HepG2 (cell line): ENCODE results near the gene PTGIS. TPM values are rescaled to one million over a fixed set of nuclear protein-coding genes. Genes with fewer than 3 reads are reported as not detected.

ENCODE experiments used
- FOXK1 ChIP-seq: sonication (generic); formaldehyde crosslinking; IDR thresholded peaks from 2 replicates; pipeline ENCODE4 v1.4.0; 2020; ENCODE audit warnings: low read depth, missing genetic modification reagents, borderline replicate concordance
- GABPA ChIP-seq, 2 experiments: IDR thresholded peaks; 2 replicates each; pipeline ENCODE4 v1.6.1; 2011 to 2016; ENCODE audit warnings: low read depth in 2 of 2, low read length in 1 of 2, missing biosample characterization in 1 of 2, missing genetic modification characterization in 1 of 2
- HMG20A ChIP-seq: IDR thresholded peaks from 2 replicates; pipeline ENCODE4 v1.6.1; 2016; ENCODE audit warnings: borderline replicate concordance
- HNRNPK ChIP-seq: fragments of 200-400 bp; formaldehyde crosslinking; IDR thresholded peaks from 2 replicates; pipeline ENCODE4 v1.6.1; 2018; ENCODE audit warnings: low read length, low read depth, moderate library complexity, mild to moderate bottlenecking; ENCODE audit not compliant: poor library complexity, severe bottlenecking
- NFIC ChIP-seq: IDR thresholded peaks from 2 replicates; pipeline ENCODE4 v1.6.1; 2012; ENCODE audit warnings: mild to moderate bottlenecking, low read length, inconsistent platforms
- PHF8 ChIP-seq: sonication (generic); formaldehyde crosslinking; IDR thresholded peaks from 2 replicates; pipeline ENCODE4 v1.5.0; 2020; ENCODE audit warnings: missing genetic modification reagents
- TFE3 ChIP-seq: IDR thresholded peaks from 2 replicates; pipeline ENCODE4 v1.6.1; 2016
- THAP7 ChIP-seq: sonication (generic); formaldehyde crosslinking; IDR thresholded peaks from 2 replicates; pipeline ENCODE4 v1.8.1; 2023; ENCODE audit warnings: mild to moderate bottlenecking, missing genetic modification reagents
- ZFP36L2 ChIP-seq: sonication (generic); formaldehyde crosslinking; IDR thresholded peaks from 2 replicates; pipeline ENCODE4 v1.4.0; 2020; ENCODE audit warnings: missing genetic modification reagents
- ZMAT5 ChIP-seq: sonication (generic); formaldehyde crosslinking; IDR thresholded peaks from 2 replicates; pipeline ENCODE4 v1.5.0; 2020; ENCODE audit warnings: mild to moderate bottlenecking, low read depth, missing genetic modification reagents, borderline replicate concordance
- ZNF280D ChIP-seq: sonication (generic); formaldehyde crosslinking; IDR thresholded peaks from 2 replicates; pipeline ENCODE4 v1.5.1; 2020; ENCODE audit warnings: mild to moderate bottlenecking, missing genetic modification reagents
- ZNF414 ChIP-seq: sonication (generic); formaldehyde crosslinking; IDR thresholded peaks from 2 replicates; pipeline ENCODE4 v1.5.0; 2020; ENCODE audit warnings: missing genetic modification reagents
- ZNF510 ChIP-seq: sonication (generic); formaldehyde crosslinking; IDR thresholded peaks from 2 replicates; pipeline ENCODE4 v1.4.0; 2020; ENCODE audit warnings: low read depth, mild to moderate bottlenecking, missing genetic modification reagents
- ZNF564 ChIP-seq: sonication (generic); formaldehyde crosslinking; IDR thresholded peaks from 2 replicates; pipeline ENCODE4 v1.8.1; 2023; ENCODE audit warnings: mild to moderate bottlenecking, missing genetic modification reagents
- ZNF572 ChIP-seq: sonication (generic); formaldehyde crosslinking; IDR thresholded peaks from 2 replicates; pipeline ENCODE4 v1.5.1; 2020; ENCODE audit warnings: mild to moderate bottlenecking, missing genetic modification reagents
- ZNF629 ChIP-seq: sonication (generic); formaldehyde crosslinking; conservative IDR thresholded peaks from 2 replicates; pipeline ENCODE4 v1.5.0; 2020; ENCODE audit warnings: missing genetic modification reagents
- ZNF678 ChIP-seq: sonication (generic); formaldehyde crosslinking; IDR thresholded peaks from 2 replicates; pipeline ENCODE4 v1.4.0; 2020; ENCODE audit warnings: mild to moderate bottlenecking, missing genetic modification reagents
- ZNF687 ChIP-seq: sonication (generic); formaldehyde crosslinking; IDR thresholded peaks from 2 replicates; pipeline ENCODE4 v1.5.1; 2020; ENCODE audit warnings: mild to moderate bottlenecking, missing genetic modification reagents, moderate library complexity
- polyA plus RNA-seq, 8 experiments: library from polyadenylated mRNA; depleted of rRNA in 3 of 8; stranded (reverse) in 7 of 8; unstranded in 1 of 8; fragments of >200 nt; fragmentation: Illumina TruSeq in 4 of 8; extraction: Trizol in 4 of 8; gene quantifications; 2 replicates each; pipeline versions ENCODE4 v1.2.1 to v1.2.3, GENCODE V29; 2011 to 2016; ENCODE audit warnings: low read depth in 4 of 8, missing spikeins in 1 of 8, mixed read lengths in 1 of 8; ENCODE audit not compliant: insufficient read depth in 1 of 8
- total RNA-seq, 5 experiments: library from RNA; depleted of rRNA; stranded (reverse); fragments of >200 nt; fragmentation: Illumina TruSeq; extraction: Trizol; gene quantifications; 2 replicates each; pipeline ENCODE4 v1.2.3, GENCODE V29; 2016; ENCODE audit warnings: low read depth in 1 of 5

PTGIS gene
- total and polyA plus RNA-seq, 2 of the 13 experiments (the other 11 are each of a cell fraction or from before 2014, with no cell fraction given) = not detected

- TF ChIP-seq ZNF687 (CRISPR knock-in tag) (peak; percentile 36), ZNF678 (no peak), ZNF510 (CRISPR knock-in tag) (no peak), THAP7 (0 out of 2 replicates have a peak, but pooled peaks have one; percentile 16), PHF8 (no peak), TFE3 (CRISPR knock-in tag) (no peak), ZNF564 (no peak), NFIC (no peak), ZNF629 (CRISPR knock-in tag) (peak; percentile 97), ZNF572 (CRISPR knock-in tag) (0 out of 2 replicates have a peak, but pooled peaks have one; percentile 32), HMG20A (no peak), ZNF280D (CRISPR knock-in tag) (0 out of 2 replicates have a peak, but pooled peaks have one; percentile 29), ZNF414 (0 out of 2 replicates have a peak, but pooled peaks have one; percentile 16), ZMAT5 (CRISPR knock-in tag) (0 out of 2 replicates have a peak, but pooled peaks have one; percentile 53), FOXK1 (no peak), ZFP36L2 (no peak), HNRNPK (no peak), GABPA (IDR thresholded peaks at IDR 0.05; ENCODE audit: low read depth, low read length) (0 out of 2 replicates have a peak, but pooled peaks have one; percentile 5), GABPA (CRISPR knock-in tag; IDR thresholded peaks at IDR 0.05; ENCODE audit: low read depth) (no peak)
Observed at GRCh38 chr20:49593466-49594142, 25.7 kb upstream of the PTGIS start (continued).
